ENCODE measurements around the gene NT5DC2. TPM values are rescaled to one million over a fixed set of nuclear protein-coding genes. Genes with fewer than 3 reads are reported as not detected.
"Not testable (repeated sequence)": the region's sequence is repeated elsewhere in the genome, so short reads cannot be mapped to it uniquely, and the experiment has no call there.

The NT5DC2 gene
- total RNA-seq, 2 experiments from 2014 or later = 118 to 144 TPM

GRCh38 chr3:52527039-52527731 lies 6.5 kb downstream of the NT5DC2 start:
- Histone ChIP-seq H3K79me2 (ENCODE audit: insufficient read depth, low read depth, low read length) (peaks cover 4% of the 10 kb centered on the region; the same call in 1 of the 2 replicates), H3K4me2 (ENCODE audit: low read length) (no peak overlapping the region), H3K9me2 (ENCODE audit: insufficient read depth, low read length) (no peaks in the 10 kb centered on the region), H4K20me1 (ENCODE audit: insufficient read depth, low read length) (0 out of 2 replicates have a peak, but pooled peaks cover 5% of the 10 kb centered on the region), H3K9me3 (ENCODE audit: low read length) (no peaks in the 10 kb centered on the region), H3K36me3 (ENCODE audit: insufficient read depth, low read length) (peaks cover 34% of the 10 kb centered on the region), H3K4me1 (ENCODE audit: insufficient read depth, low read length, poor library complexity, severe bottlenecking) (peaks cover 8% of the 10 kb centered on the region), H3K27ac (ENCODE audit: low read depth, low read length, poor library complexity, severe bottlenecking) (no peak overlapping the region), H2AFZ (ENCODE audit: low read length) (no peak overlapping the region), H3K4me3 (ENCODE audit: low read depth, low read length, poor library complexity, severe bottlenecking) (no peak overlapping the region)
- BruUV-seq (replicated peaks) = no TSS peak
- TF ChIP-seq CTCF (conservative IDR thresholded peaks at IDR 0.05; ENCODE audit: low read length) (no peak), EZH2phosphoT487 (IDR thresholded peaks at IDR 0.05; ENCODE audit: borderline replicate concordance, low read depth, low read length) (no peak)
- ChIA-PET POLR2A (interaction anchor here (0.6 to 1.9 kb wide), 2 partner anchors 9 to 608 kb away, joined by 3 to 6 read pairs; partner anchors contain the start of gene UQCC5), CTCF (ENCODE audit: unreplicated experiment) (no interaction called here)
- intact Hi-C loops (cut with micrococcal nuclease; ENCODE audit: unreplicated experiment) = no loop called here
- no peak for DNase-seq (ENCODE audit: low spot score)

GRCh38 chr3:52526671-52527038 lies 7.0 kb downstream of the NT5DC2 start:
- POLR2A ChIA-PET = interaction anchor here (0.6 to 1.9 kb wide), 2 partner anchors 10 to 609 kb away, joined by 3 to 6 read pairs; partner anchors contain the start of gene UQCC5
- H3K27ac ChIP-seq (ENCODE audit: low read depth, low read length, poor library complexity, severe bottlenecking); H3K4me2 ChIP-seq (ENCODE audit: low read length); intact Hi-C loops (cut with micrococcal nuclease; ENCODE audit: unreplicated experiment); H3K9me3 ChIP-seq (ENCODE audit: low read length); H3K79me2 ChIP-seq (ENCODE audit: insufficient read depth, low read depth, low read length); H3K9me2 ChIP-seq (ENCODE audit: insufficient read depth, low read length); BruUV-seq (replicated peaks); H3K4me1 ChIP-seq (ENCODE audit: insufficient read depth, low read length, poor library complexity, severe bottlenecking); H4K20me1 ChIP-seq (ENCODE audit: insufficient read depth, low read length); H2AFZ ChIP-seq (ENCODE audit: low read length); H3K4me3 ChIP-seq (ENCODE audit: low read depth, low read length, poor library complexity, severe bottlenecking); DNase-seq (ENCODE audit: low spot score): not testable (repeated sequence)
- CTCF ChIA-PET (ENCODE audit: unreplicated experiment) = interaction anchor here (0.7 kb wide), 1 partner anchor 9 kb away, joined by 3 read pairs; no protein-coding TSS in a partner anchor
- peaks cover 34% of the 10 kb centered on the region for H3K36me3 ChIP-seq (ENCODE audit: insufficient read depth, low read length)

GRCh38 chr3:52525680-52526561 lies 7.7 kb downstream of the NT5DC2 start:
- Histone ChIP-seq H3K9me3 (ENCODE audit: low read length) (no peaks in the 10 kb centered on the region), H3K9me2 (ENCODE audit: insufficient read depth, low read length) (no peaks in the 10 kb centered on the region), H4K20me1 (ENCODE audit: insufficient read depth, low read length) (no peaks in the 10 kb centered on the region), H3K4me3 (ENCODE audit: low read depth, low read length, poor library complexity, severe bottlenecking) (no peak overlapping the region), H3K79me2 (ENCODE audit: insufficient read depth, low read depth, low read length) (no peaks in the 10 kb centered on the region), H3K4me1 (ENCODE audit: insufficient read depth, low read length, poor library complexity, severe bottlenecking) (no peaks in the 10 kb centered on the region), H3K27ac (ENCODE audit: low read depth, low read length, poor library complexity, severe bottlenecking) (no peak overlapping the region), H3K4me2 (ENCODE audit: low read length) (no peak overlapping the region), H3K36me3 (ENCODE audit: insufficient read depth, low read length) (peaks cover 34% of the 10 kb centered on the region), H2AFZ (ENCODE audit: low read length) (no peak overlapping the region)
- CTCF ChIA-PET (ENCODE audit: unreplicated experiment) = interaction anchor here (0.7 kb wide), 1 partner anchor 8 kb away, joined by 3 read pairs; no protein-coding TSS in a partner anchor
- no peak for DNase-seq (ENCODE audit: low spot score)
- intact Hi-C loops (cut with micrococcal nuclease; ENCODE audit: unreplicated experiment) = no loop called here
- POLR2A ChIA-PET = interaction anchor here (1.9 kb wide), 1 partner anchor 10 kb away, joined by 6 read pairs; the partner anchor contains the start of gene UQCC5
- no peak for TF ChIP-seq CTCF (conservative IDR thresholded peaks at IDR 0.05; ENCODE audit: low read length)
- no peak for TF ChIP-seq EZH2phosphoT487 (IDR thresholded peaks at IDR 0.05; ENCODE audit: borderline replicate concordance, low read depth, low read length)
- BruUV-seq (replicated peaks) = no TSS peak

Measured in OCI-LY7 (cell line).